Endothelial cell of umbilical vein (primary cell): ENCODE data around the gene TMEM208.

Experiments used
- EZH2 ChIP-seq: IDR thresholded peaks from 2 replicates; pipeline ENCODE4 v1.6.1; 2012; ENCODE audit warnings: borderline replicate concordance, low read depth, mild to moderate bottlenecking, moderate library complexity, low read length, inconsistent platforms; ENCODE audit not compliant: severe bottlenecking
- GATA2 ChIP-seq: IDR thresholded peaks from 2 replicates; pipeline ENCODE4 v1.7.0; 2011; ENCODE audit warnings: low read depth, mild to moderate bottlenecking, moderate library complexity, mixed read lengths, low read length; ENCODE audit not compliant: insufficient read length, insufficient read depth
- JUN ChIP-seq: IDR thresholded peaks from 2 replicates; pipeline ENCODE4 v1.6.1; 2011; ENCODE audit warnings: borderline replicate concordance, low read depth; ENCODE audit not compliant: insufficient read length, insufficient read depth
- MYC ChIP-seq: IDR thresholded peaks from one replicate; pipeline ENCODE4 v1.6.1; 2011; ENCODE audit warnings: mild to moderate bottlenecking, low read depth, low read length
- POLR2A ChIP-seq: IDR thresholded peaks from 2 replicates; pipeline ENCODE4 v1.6.1; 2012; ENCODE audit warnings: low read depth, mild to moderate bottlenecking, control low read depth, low read length
- TF ChIP-seq, protein P1 (sequence below), 2 donors: IDR thresholded peaks; 1 replicate in 1 of 2; 2 replicates in 1 of 2; pipeline ENCODE4 v1.5.1; 2011; ENCODE audit warnings: low read length in 2 of 2, mild to moderate bottlenecking in 2 of 2, moderate library complexity in 2 of 2, control low read depth in 1 of 2, inconsistent platforms in 1 of 2, low read depth in 1 of 2; ENCODE audit not compliant: insufficient read depth in 1 of 2; ENCODE audit errors: extremely low read depth in 1 of 2

GRCh38 chr16:67258161-67258835 lies 31.4 kb downstream of the TMEM208 start:
- TF ChIP-seq, protein P1, sequence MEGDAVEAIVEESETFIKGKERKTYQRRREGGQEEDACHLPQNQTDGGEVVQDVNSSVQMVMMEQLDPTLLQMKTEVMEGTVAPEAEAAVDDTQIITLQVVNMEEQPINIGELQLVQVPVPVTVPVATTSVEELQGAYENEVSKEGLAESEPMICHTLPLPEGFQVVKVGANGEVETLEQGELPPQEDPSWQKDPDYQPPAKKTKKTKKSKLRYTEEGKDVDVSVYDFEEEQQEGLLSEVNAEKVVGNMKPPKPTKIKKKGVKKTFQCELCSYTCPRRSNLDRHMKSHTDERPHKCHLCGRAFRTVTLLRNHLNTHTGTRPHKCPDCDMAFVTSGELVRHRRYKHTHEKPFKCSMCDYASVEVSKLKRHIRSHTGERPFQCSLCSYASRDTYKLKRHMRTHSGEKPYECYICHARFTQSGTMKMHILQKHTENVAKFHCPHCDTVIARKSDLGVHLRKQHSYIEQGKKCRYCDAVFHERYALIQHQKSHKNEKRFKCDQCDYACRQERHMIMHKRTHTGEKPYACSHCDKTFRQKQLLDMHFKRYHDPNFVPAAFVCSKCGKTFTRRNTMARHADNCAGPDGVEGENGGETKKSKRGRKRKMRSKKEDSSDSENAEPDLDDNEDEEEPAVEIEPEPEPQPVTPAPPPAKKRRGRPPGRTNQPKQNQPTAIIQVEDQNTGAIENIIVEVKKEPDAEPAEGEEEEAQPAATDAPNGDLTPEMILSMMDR (IDR thresholded peaks at IDR 0.05; ENCODE audit: extremely low read depth in 1 of 2, insufficient read depth in 1 of 2, low read depth in 1 of 2, low read length in 2 of 2) = no peak
- TF ChIP-seq POLR2A = no peak
- no peak for TF ChIP-seq EZH2
- no peak for TF ChIP-seq JUN
- no peak for TF ChIP-seq GATA2
- TF ChIP-seq MYC = no peak
